Measurements from ENCODE around the gene APP.

APP gene

DNA sequence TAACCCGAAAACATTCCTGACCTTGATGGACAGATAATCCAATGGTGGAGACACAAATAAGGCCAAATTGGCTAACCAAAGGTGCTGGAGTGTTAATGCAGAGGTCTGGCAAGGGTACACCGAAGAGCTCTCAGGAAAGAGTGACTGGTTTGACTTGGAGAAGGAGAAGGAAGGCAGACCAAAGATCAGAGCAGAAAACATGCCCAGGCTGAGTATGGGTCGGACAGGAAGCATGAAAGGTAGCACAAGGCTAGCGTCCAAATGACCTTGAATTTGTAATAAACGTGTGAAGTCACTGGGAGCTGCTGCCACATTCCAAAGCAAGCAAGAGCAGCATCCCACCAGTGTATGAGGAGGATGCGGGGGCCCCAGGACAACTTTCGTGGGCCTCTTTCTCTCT, 45.7 kb downstream of the APP start:
- H3K4me3 ChIP-seq (ENCODE audit: low read depth, low read length) = no peak overlapping the region
- H3K4me1 ChIP-seq (ENCODE audit: control insufficient read depth, insufficient read depth, low read length) = peaks cover 40% of the 10 kb centered on the region
- H3K9me3 ChIP-seq (ENCODE audit: control insufficient read depth, insufficient read depth, low read length) = no peaks in the 10 kb centered on the region
- no peak overlapping the region for H3K9ac ChIP-seq (ENCODE audit: low read depth, low read length)
- H3K27me3 ChIP-seq (ENCODE audit: control insufficient read depth, insufficient read depth, low read length) = no peaks in the 10 kb centered on the region
- H3K36me3 ChIP-seq (ENCODE audit: control insufficient read depth, insufficient read depth, low read length) = no peaks in the 10 kb centered on the region

- H3K4me1 ChIP-seq (ENCODE audit: control insufficient read depth, insufficient read depth, low read length) = peaks cover 40% of the 10 kb centered on the region
Observed at GRCh38 chr21:26124421-26124833, 46.1 kb downstream of the APP start.

DNA sequence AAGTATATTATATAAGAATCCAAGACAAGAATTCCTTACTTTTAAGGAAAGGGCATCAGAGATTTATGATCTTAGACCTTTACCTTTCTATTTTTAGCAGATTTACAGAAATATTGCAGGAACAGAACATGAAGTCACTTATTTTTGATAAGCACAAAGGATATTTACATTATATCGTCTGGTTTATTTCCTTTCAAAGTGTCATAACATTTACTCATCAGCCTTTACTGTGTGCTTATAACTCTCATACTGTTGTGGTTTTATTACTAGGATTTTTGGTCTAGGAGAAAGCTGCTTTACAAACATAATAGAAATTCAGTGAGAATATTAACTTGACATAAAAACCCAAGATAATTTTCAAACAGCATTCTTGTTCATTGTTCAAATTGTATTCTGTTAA, 47.6 kb downstream of the APP start:
- peaks cover 44% of the 10 kb centered on the region for H3K4me1 ChIP-seq (ENCODE audit: control insufficient read depth, insufficient read depth, low read length)

More at GRCh38 chr21:26124421-26124833, 46.1 kb downstream of the APP start:
- no peak overlapping the region for H3K9ac ChIP-seq (ENCODE audit: low read depth, low read length)
- H3K9me3 ChIP-seq (ENCODE audit: control insufficient read depth, insufficient read depth, low read length) = no peaks in the 10 kb centered on the region
- H3K36me3 ChIP-seq (ENCODE audit: control insufficient read depth, insufficient read depth, low read length) = no peaks in the 10 kb centered on the region
- no peak overlapping the region for H3K4me3 ChIP-seq (ENCODE audit: low read depth, low read length)
- H3K27me3 ChIP-seq (ENCODE audit: control insufficient read depth, insufficient read depth, low read length) = no peaks in the 10 kb centered on the region

DNA sequence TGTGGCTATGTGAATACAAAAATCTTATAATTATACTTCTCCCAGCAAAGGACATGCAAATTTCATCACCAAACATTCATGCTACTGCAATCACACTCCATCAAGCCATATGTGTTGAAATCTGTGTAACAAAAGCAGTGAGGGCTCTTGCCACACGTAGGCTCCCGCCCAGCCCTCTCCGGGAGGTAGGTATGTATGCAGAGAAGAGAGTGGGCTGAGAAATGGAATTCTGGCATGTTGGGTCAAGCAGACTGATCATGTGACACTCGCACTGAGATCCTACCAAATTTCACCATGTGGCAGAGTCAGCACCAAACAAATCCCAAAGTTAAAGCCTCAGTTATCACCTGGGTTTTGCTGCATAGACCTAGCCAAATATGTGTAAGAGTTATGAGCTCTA, 49.7 kb downstream of the APP start:
- no peak overlapping the region for H3K4me3 ChIP-seq (ENCODE audit: low read depth, low read length)
- no peak overlapping the region for H3K9ac ChIP-seq (ENCODE audit: low read depth, low read length)
- peaks cover 45% of the 10 kb centered on the region for H3K4me1 ChIP-seq (ENCODE audit: control insufficient read depth, insufficient read depth, low read length)
- no peaks in the 10 kb centered on the region for H3K27me3 ChIP-seq (ENCODE audit: control insufficient read depth, insufficient read depth, low read length)
- no peaks in the 10 kb centered on the region for H3K9me3 ChIP-seq (ENCODE audit: control insufficient read depth, insufficient read depth, low read length)
- H3K36me3 ChIP-seq (ENCODE audit: control insufficient read depth, insufficient read depth, low read length) = no peaks in the 10 kb centered on the region

More for the DNA sequence above, 47.6 kb downstream of the APP start:
- Histone ChIP-seq H3K9ac (ENCODE audit: low read depth, low read length) (no peak overlapping the region), H3K9me3 (ENCODE audit: control insufficient read depth, insufficient read depth, low read length) (no peaks in the 10 kb centered on the region), H3K36me3 (ENCODE audit: control insufficient read depth, insufficient read depth, low read length) (no peaks in the 10 kb centered on the region), H3K4me3 (ENCODE audit: low read depth, low read length) (no peak overlapping the region), H3K27me3 (ENCODE audit: control insufficient read depth, insufficient read depth, low read length) (no peaks in the 10 kb centered on the region)

GRCh38 chr21:26119906-26120305, 50.7 kb downstream of the APP start:
- Histone ChIP-seq H3K4me1 (ENCODE audit: control insufficient read depth, insufficient read depth, low read length) (peaks cover 41% of the 10 kb centered on the region), H3K36me3 (ENCODE audit: control insufficient read depth, insufficient read depth, low read length) (no peaks in the 10 kb centered on the region), H3K27me3 (ENCODE audit: control insufficient read depth, insufficient read depth, low read length) (no peaks in the 10 kb centered on the region), H3K4me3 (ENCODE audit: low read depth, low read length) (no peak overlapping the region), H3K9me3 (ENCODE audit: control insufficient read depth, insufficient read depth, low read length) (no peaks in the 10 kb centered on the region), H3K9ac (ENCODE audit: low read depth, low read length) (no peak overlapping the region)

- H3K4me3 ChIP-seq (ENCODE audit: low read depth, low read length) = no peak overlapping the region
- H3K27me3 ChIP-seq (ENCODE audit: control insufficient read depth, insufficient read depth, low read length) = no peaks in the 10 kb centered on the region
- H3K9me3 ChIP-seq (ENCODE audit: control insufficient read depth, insufficient read depth, low read length) = no peaks in the 10 kb centered on the region
- no peak overlapping the region for H3K9ac ChIP-seq (ENCODE audit: low read depth, low read length)
- no peaks in the 10 kb centered on the region for H3K36me3 ChIP-seq (ENCODE audit: control insufficient read depth, insufficient read depth, low read length)
- H3K4me1 ChIP-seq (ENCODE audit: control insufficient read depth, insufficient read depth, low read length) = peaks cover 38% of the 10 kb centered on the region
Observed at GRCh38 chr21:26118938-26119540, 51.5 kb downstream of the APP start.

GRCh38 chr21:26117972-26118367, 52.6 kb downstream of the APP start:
- Histone ChIP-seq H3K36me3 (ENCODE audit: control insufficient read depth, insufficient read depth, low read length) (no peaks in the 10 kb centered on the region), H3K9ac (ENCODE audit: low read depth, low read length) (no peak overlapping the region), H3K4me3 (ENCODE audit: low read depth, low read length) (no peak overlapping the region), H3K27me3 (ENCODE audit: control insufficient read depth, insufficient read depth, low read length) (no peaks in the 10 kb centered on the region), H3K4me1 (ENCODE audit: control insufficient read depth, insufficient read depth, low read length) (peaks cover 36% of the 10 kb centered on the region), H3K9me3 (ENCODE audit: control insufficient read depth, insufficient read depth, low read length) (no peaks in the 10 kb centered on the region)

- Histone ChIP-seq H3K4me3 (ENCODE audit: low read depth, low read length) (no peak overlapping the region), H3K9ac (ENCODE audit: low read depth, low read length) (no peak overlapping the region), H3K4me1 (ENCODE audit: control insufficient read depth, insufficient read depth, low read length) (peaks cover 36% of the 10 kb centered on the region)
Observed at GRCh38 chr21:26117324-26117971, 53.1 kb downstream of the APP start.

DNA sequence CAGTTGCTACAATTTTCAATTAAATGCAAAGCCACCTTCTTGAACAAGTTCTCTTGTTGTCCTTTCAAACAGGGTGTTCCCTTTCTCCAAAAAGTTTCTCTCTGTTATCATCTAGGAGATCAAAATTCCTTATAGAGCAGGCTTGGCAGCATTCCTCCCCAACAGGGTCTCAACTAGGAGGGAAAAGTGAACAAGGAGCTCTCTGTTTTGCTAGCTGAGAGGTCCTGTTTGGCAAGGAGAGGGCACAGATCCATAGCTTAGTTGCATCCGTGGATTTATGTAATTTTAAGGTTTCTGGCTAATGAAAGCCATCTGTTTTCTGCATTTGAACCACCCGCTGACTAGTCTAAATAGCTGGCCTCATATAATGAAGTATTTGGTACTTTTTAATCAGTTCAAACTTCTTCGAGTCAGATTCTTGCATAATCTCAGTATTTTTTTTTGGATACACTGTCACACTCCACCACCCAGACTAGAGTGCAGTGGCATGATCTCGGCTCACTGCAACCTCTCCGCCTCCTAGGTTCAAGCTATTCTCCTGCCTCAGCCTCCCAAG, 54.0 kb downstream of the APP start:
- H3K9ac ChIP-seq (ENCODE audit: low read depth, low read length) = no peak overlapping the region
- no peaks in the 10 kb centered on the region for H3K36me3 ChIP-seq (ENCODE audit: control insufficient read depth, insufficient read depth, low read length)
- no peaks in the 10 kb centered on the region for H3K9me3 ChIP-seq (ENCODE audit: control insufficient read depth, insufficient read depth, low read length)
- no peak overlapping the region for H3K4me3 ChIP-seq (ENCODE audit: low read depth, low read length)
- peaks cover 36% of the 10 kb centered on the region for H3K4me1 ChIP-seq (ENCODE audit: control insufficient read depth, insufficient read depth, low read length)
- no peaks in the 10 kb centered on the region for H3K27me3 ChIP-seq (ENCODE audit: control insufficient read depth, insufficient read depth, low read length)

More at GRCh38 chr21:26117324-26117971, 53.1 kb downstream of the APP start:
- no peaks in the 10 kb centered on the region for H3K36me3 ChIP-seq (ENCODE audit: control insufficient read depth, insufficient read depth, low read length)
- no peaks in the 10 kb centered on the region for H3K27me3 ChIP-seq (ENCODE audit: control insufficient read depth, insufficient read depth, low read length)
- no peaks in the 10 kb centered on the region for H3K9me3 ChIP-seq (ENCODE audit: control insufficient read depth, insufficient read depth, low read length)

DNA sequence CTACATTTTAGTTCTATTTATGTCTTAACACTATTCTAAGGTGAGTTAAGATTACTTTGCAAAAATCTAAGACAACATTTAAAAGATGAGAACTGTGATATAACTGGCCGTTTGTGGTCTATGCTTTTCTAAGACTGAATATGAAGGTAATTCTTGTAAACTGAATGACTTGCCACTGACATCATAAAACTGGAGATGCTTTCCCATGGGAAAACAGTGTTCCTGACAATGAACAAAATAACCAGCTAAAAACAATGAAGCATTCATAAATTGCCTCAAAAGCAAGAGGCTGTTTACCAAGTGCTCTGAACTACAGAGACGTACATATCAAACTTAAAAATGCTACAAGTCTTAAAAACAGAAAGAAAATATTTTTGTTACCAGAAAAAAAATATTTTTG, 54.7 kb downstream of the APP start:
- no peaks in the 10 kb centered on the region for H3K27me3 ChIP-seq (ENCODE audit: control insufficient read depth, insufficient read depth, low read length)
- H3K36me3 ChIP-seq (ENCODE audit: control insufficient read depth, insufficient read depth, low read length) = no peaks in the 10 kb centered on the region
- no peak overlapping the region for H3K9ac ChIP-seq (ENCODE audit: low read depth, low read length)
- H3K9me3 ChIP-seq (ENCODE audit: control insufficient read depth, insufficient read depth, low read length) = no peaks in the 10 kb centered on the region
- peaks cover 34% of the 10 kb centered on the region for H3K4me1 ChIP-seq (ENCODE audit: control insufficient read depth, insufficient read depth, low read length)
- H3K4me3 ChIP-seq (ENCODE audit: low read depth, low read length) = no peak overlapping the region

- no peaks in the 10 kb centered on the region for H3K36me3 ChIP-seq (ENCODE audit: control insufficient read depth, insufficient read depth, low read length)
- no peak overlapping the region for H3K4me3 ChIP-seq (ENCODE audit: low read depth, low read length)
- H3K9ac ChIP-seq (ENCODE audit: low read depth, low read length) = no peak overlapping the region
- peaks cover 32% of the 10 kb centered on the region for H3K4me1 ChIP-seq (ENCODE audit: control insufficient read depth, insufficient read depth, low read length)
- no peaks in the 10 kb centered on the region for H3K27me3 ChIP-seq (ENCODE audit: control insufficient read depth, insufficient read depth, low read length)
- no peaks in the 10 kb centered on the region for H3K9me3 ChIP-seq (ENCODE audit: control insufficient read depth, insufficient read depth, low read length)
Observed at GRCh38 chr21:26115305-26115704, 55.3 kb downstream of the APP start.

GRCh38 chr21:26112975-26113374, 57.6 kb downstream of the APP start:
- Histone ChIP-seq H3K27me3 (ENCODE audit: control insufficient read depth, insufficient read depth, low read length) (no peaks in the 10 kb centered on the region), H3K4me3 (ENCODE audit: low read depth, low read length) (no peak overlapping the region), H3K4me1 (ENCODE audit: control insufficient read depth, insufficient read depth, low read length) (peaks cover 30% of the 10 kb centered on the region), H3K9me3 (ENCODE audit: control insufficient read depth, insufficient read depth, low read length) (no peaks in the 10 kb centered on the region), H3K36me3 (ENCODE audit: control insufficient read depth, insufficient read depth, low read length) (no peaks in the 10 kb centered on the region), H3K9ac (ENCODE audit: low read depth, low read length) (no peak overlapping the region)

Measured in iPS-15b (cell line).